Measurements from ENCODE around the gene INTS1.

- TF ChIP-seq GATA2 (IDR thresholded peaks at IDR 0.05; ENCODE audit: low read depth, low read length) (no peak), GATA3 (IDR thresholded peaks at IDR 0.05; ENCODE audit: low read depth, low read length) (no peak)
Measured at GRCh38 chr7:1486571-1486970, 17.6 kb downstream of the INTS1 start.
